MCF 10A (cell line): ENCODE measurements around the gene RXRG. TPM values are rescaled to one million over a fixed set of nuclear protein-coding genes. Genes with fewer than 3 reads are reported as not detected.

Experiments used
- BruUV-seq: library from RNA; stranded (reverse); fragments of 400-500 nt; replicated peaks from 2 replicates; lab custom pipeline; 2021; lab: Mats Ljungman, UMichigan
- CTCF ChIA-PET: fragments of 300-600 bp; sonication (Branson Sonifier 250); formaldehyde crosslinking; extraction: SDS; loops from one replicate; lab custom pipeline; 2021; ENCODE audit warnings: antibody characterized with exemption, inconsistent platforms; lab: Yijun Ruan, JAX
- POLR2A ChIA-PET: fragments of 300-600, 350-650 bp; sonication (Branson Sonifier 250); formaldehyde crosslinking; extraction: SDS; loops from one replicate; lab custom pipeline; 2020; ENCODE audit warnings: antibody characterized with exemption, inconsistent platforms; lab: Yijun Ruan, JAX
- DNase-seq: peaks from one replicate; pipeline ENCODE4 v3.0.0-alpha.2; 2018; ENCODE audit not compliant: unreplicated experiment
- H3K27ac Mint-ChIP-seq: one replicate; pipeline ENCODE4 v1.8.0; 2022; ENCODE audit warnings: mild to moderate bottlenecking, low read depth, mixed read lengths; ENCODE audit not compliant: unreplicated experiment
- H3K27me3 Mint-ChIP-seq: one replicate; pipeline ENCODE4 v1.8.0; 2022; ENCODE audit warnings: mixed read lengths; ENCODE audit not compliant: insufficient read depth, unreplicated experiment
- H3K36me3 Mint-ChIP-seq: one replicate; pipeline ENCODE4 v1.8.0; 2022; ENCODE audit warnings: mild to moderate bottlenecking, moderate library complexity, mixed read lengths; ENCODE audit not compliant: insufficient read depth, unreplicated experiment
- H3K4me1 Mint-ChIP-seq: one replicate; pipeline ENCODE4 v1.8.0; 2022; ENCODE audit warnings: mixed read lengths; ENCODE audit not compliant: insufficient read depth, unreplicated experiment
- H3K4me3 Mint-ChIP-seq: one replicate; pipeline ENCODE4 v1.8.0; 2022; ENCODE audit warnings: mild to moderate bottlenecking, moderate library complexity, mixed read lengths; ENCODE audit not compliant: unreplicated experiment
- H3K9me3 Mint-ChIP-seq: one replicate; pipeline ENCODE4 v1.8.0; 2022; ENCODE audit warnings: mixed read lengths; ENCODE audit not compliant: unreplicated experiment
- intact Hi-C: fragments of 100-400 bp; cut with micrococcal nuclease; formaldehyde crosslinking; loops from 2 replicates; pipeline ENCODE4 v1.14.1; 2022
- total RNA-seq: library from RNA; stranded (reverse); gene quantifications from 2 replicates; pipeline ENCODE4 v1.2.3, GENCODE V29; 2022
- TF ChIP-seq, protein P1 (sequence below): fragments of 200-600 bp; IDR thresholded peaks from one replicate; pipeline ENCODE4 v1.8.0; 2022; ENCODE audit warnings: antibody characterized with exemption, mild to moderate bottlenecking; ENCODE audit not compliant: unreplicated experiment

The RXRG gene
- total RNA-seq, 1 experiment from 2014 or later: not detected

DNA sequence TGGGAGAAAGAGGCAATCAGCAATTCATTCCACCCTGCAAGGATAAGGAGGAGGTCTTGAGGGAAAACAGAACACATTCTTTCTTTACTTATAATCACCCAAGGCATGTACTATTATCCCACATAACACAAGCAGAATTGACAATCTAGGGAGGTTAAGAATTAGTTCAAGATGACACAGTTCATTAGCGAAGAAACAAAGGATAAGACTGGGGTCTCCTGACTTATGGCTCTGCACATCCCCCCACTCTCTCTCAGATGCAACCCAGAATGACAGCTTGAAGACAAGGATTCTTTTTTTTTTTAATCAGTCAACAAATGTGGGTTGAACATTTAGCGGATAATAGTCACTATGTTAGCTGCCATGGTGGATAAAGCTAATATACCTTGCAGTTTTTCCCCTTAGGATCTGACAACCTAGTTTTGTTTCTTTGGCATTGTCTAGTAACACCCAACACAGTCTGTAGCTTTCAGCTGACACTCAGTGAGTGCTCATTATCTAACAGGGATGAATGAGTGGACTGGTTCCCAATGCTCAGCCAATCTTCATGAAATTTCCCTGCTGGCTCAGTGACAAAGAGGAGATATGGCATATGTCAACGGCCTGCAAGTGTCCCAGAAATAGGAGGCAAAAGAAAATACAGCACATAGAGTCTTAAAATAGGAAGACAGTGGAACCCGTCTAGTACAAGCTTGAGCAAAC, 35.1 kb downstream of the RXRG start:
- Mint-ChIP-seq H3K4me1 (no peaks in the 10 kb centered on the region), H3K4me3 (no peak overlapping the region), H3K9me3 (no peaks in the 10 kb centered on the region), H3K27ac (no peak overlapping the region), H3K27me3 (peaks cover 32% of the 10 kb centered on the region), H3K36me3 (no peaks in the 10 kb centered on the region)
- TF ChIP-seq, protein P1, sequence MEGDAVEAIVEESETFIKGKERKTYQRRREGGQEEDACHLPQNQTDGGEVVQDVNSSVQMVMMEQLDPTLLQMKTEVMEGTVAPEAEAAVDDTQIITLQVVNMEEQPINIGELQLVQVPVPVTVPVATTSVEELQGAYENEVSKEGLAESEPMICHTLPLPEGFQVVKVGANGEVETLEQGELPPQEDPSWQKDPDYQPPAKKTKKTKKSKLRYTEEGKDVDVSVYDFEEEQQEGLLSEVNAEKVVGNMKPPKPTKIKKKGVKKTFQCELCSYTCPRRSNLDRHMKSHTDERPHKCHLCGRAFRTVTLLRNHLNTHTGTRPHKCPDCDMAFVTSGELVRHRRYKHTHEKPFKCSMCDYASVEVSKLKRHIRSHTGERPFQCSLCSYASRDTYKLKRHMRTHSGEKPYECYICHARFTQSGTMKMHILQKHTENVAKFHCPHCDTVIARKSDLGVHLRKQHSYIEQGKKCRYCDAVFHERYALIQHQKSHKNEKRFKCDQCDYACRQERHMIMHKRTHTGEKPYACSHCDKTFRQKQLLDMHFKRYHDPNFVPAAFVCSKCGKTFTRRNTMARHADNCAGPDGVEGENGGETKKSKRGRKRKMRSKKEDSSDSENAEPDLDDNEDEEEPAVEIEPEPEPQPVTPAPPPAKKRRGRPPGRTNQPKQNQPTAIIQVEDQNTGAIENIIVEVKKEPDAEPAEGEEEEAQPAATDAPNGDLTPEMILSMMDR: no peak
- intact Hi-C loops: loop anchor here (5.0 kb wide), 1 partner anchor 72 kb away; no protein-coding TSS in a partner anchor
- no TSS peak for BruUV-seq
- no peak for DNase-seq
- ChIA-PET CTCF (interaction anchor here (0.7 to 13.1 kb wide), 6 partner anchors 9 to 268 kb away, joined by 3 to 361 read pairs (median 14); no protein-coding TSS in a partner anchor), POLR2A (no interaction called here)

DNA sequence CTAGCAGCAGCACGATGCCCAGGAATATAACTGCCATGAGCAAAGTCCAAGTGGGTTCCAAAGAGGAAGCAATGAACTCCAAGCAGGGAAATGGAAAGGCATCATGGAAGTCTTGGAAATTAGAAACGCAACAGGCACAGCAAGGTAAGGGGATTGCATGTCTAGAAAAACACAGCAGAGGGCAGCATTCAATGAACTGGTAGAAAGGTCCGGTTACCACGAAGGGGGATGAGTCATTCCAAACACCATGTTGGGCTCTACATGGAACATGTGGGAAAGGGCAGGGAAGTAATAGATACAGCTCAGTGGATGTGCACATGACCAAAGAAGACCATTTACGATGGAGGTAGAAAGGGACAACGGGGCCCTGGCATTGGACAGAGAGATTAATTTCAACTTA, 36.4 kb downstream of the RXRG start:
- peak; percentile 85 for DNase-seq

DNA sequence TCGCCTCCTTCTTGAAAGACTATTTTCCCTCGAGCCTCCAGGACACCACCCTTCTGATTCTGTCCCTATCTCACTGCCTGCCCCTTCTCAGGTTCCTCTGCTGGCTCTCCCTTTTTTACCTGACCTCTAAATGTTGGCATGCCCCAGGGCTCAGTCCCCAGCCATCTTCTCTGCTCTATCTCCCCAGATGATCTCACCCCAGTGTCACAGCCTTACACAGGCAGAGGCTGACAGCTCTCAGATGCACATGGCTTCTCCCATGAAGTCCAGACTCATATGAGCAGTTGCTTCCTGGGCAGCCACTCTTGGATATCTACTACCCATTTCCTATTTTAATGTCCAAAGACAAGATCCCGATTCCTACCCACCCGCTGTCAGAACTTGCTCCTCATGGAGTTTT, 37.5 kb downstream of the RXRG start:
- Mint-ChIP-seq H3K4me3 (no peak overlapping the region), H3K4me1 (no peaks in the 10 kb centered on the region), H3K36me3 (no peaks in the 10 kb centered on the region), H3K27me3 (peaks cover 22% of the 10 kb centered on the region), H3K27ac (no peak overlapping the region), H3K9me3 (no peaks in the 10 kb centered on the region)
- POLR2A ChIA-PET: no interaction called here
- BruUV-seq: no TSS peak
- TF ChIP-seq, protein P1: no peak
- no peak for DNase-seq
- intact Hi-C loops: no loop called here
- CTCF ChIA-PET: interaction anchor here (1.0 to 13.1 kb wide), 6 partner anchors 9 to 278 kb away, joined by 4 to 361 read pairs (median 22); no protein-coding TSS in a partner anchor

More for the DNA sequence above, 36.4 kb downstream of the RXRG start:
- CTCF ChIA-PET: interaction anchor here (0.6 to 13.1 kb wide), 9 partner anchors 10 to 580 kb away, joined by 3 to 361 read pairs (median 5); no protein-coding TSS in a partner anchor
- Mint-ChIP-seq H3K36me3 (no peaks in the 10 kb centered on the region), H3K9me3 (no peaks in the 10 kb centered on the region), H3K4me3 (no peak overlapping the region), H3K4me1 (no peaks in the 10 kb centered on the region), H3K27me3 (peaks cover 22% of the 10 kb centered on the region), H3K27ac (no peak overlapping the region)
- TF ChIP-seq, protein P1: peak; percentile 62
- intact Hi-C loops: loop anchor here (1.0 kb wide), 1 partner anchor 185 kb away; no protein-coding TSS in a partner anchor
- POLR2A ChIA-PET: no interaction called here
- BruUV-seq: no TSS peak

DNA sequence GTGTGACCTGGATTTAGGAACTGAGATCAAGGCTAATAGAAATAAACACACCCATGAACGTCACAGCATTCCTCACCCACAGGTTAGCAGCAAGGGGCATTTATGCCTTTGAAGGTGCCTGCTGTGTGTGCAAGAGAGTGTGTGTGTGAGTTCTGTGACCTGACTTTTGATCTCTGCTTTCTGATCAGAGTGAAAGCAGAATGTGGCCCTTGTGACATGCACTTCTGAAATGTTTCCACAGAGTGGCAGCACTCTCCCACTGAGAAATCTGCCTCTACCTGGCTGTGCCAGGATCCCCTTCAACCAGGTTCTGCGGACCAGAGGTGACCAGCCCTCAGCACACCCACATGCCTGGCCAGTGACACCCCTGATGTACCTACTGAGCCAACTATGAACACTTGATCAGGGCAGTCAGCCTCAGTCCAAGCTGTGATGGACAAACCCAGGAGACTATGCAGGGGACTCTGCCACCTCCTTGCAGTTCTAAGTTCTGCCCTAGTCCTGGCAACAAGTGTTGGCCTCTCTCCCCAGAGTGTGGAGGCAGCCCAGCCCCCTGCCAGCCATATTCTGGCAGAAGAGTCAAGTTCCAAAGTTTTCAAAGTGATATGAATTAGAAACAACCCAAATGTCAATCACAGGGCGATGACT, 41.0 kb downstream of the RXRG start:
- H3K27me3 Mint-ChIP-seq: peaks cover 13% of the 10 kb centered on the region
- H3K4me3 Mint-ChIP-seq: no peak overlapping the region
- no TSS peak for BruUV-seq
- CTCF ChIA-PET: interaction anchor here (0.5 to 13.1 kb wide), 29 partner anchors 9 to 1070 kb away, joined by 3 to 361 read pairs (median 4); no protein-coding TSS in a partner anchor
- TF ChIP-seq, protein P1: peak; percentile 91
- H3K36me3 Mint-ChIP-seq: no peaks in the 10 kb centered on the region
- POLR2A ChIA-PET: no interaction called here
- DNase-seq: peak; percentile 65
- no peaks in the 10 kb centered on the region for H3K9me3 Mint-ChIP-seq
- H3K4me1 Mint-ChIP-seq: no peaks in the 10 kb centered on the region
- intact Hi-C loops: loop anchor here (1.0 kb wide), 2 partner anchors 11 to 189 kb away; no protein-coding TSS in a partner anchor
- no peak overlapping the region for H3K27ac Mint-ChIP-seq
